WTC11 (cell line): ENCODE measurements around the gene MICAL2.

Experiments used
- ATF1 ChIP-seq: sonication (generic); formaldehyde crosslinking; IDR thresholded peaks from 2 replicates; pipeline ENCODE4 v1.8.1; 2023; ENCODE audit warnings: mild to moderate bottlenecking, moderate library complexity, missing genetic modification reagents
- IRF1 ChIP-seq: sonication (generic); formaldehyde crosslinking; IDR thresholded peaks from 2 replicates; pipeline ENCODE4 v1.8.0; 2023; ENCODE audit warnings: missing genetic modification reagents
- NFE2L1 ChIP-seq: sonication (generic); formaldehyde crosslinking; IDR thresholded peaks from 2 replicates; pipeline ENCODE4 v1.8.1; 2023; ENCODE audit warnings: missing genetic modification reagents
- NFYB ChIP-seq: sonication (generic); formaldehyde crosslinking; conservative IDR thresholded peaks from 2 replicates; pipeline ENCODE4 v1.8.0; 2022; ENCODE audit warnings: low read depth, missing genetic modification reagents
- NR2C2 ChIP-seq: sonication (generic); formaldehyde crosslinking; IDR thresholded peaks from 2 replicates; pipeline ENCODE4 v1.8.0; 2022; ENCODE audit warnings: mild to moderate bottlenecking, missing genetic modification reagents
- PREB ChIP-seq: sonication (generic); formaldehyde crosslinking; IDR thresholded peaks from 2 replicates; pipeline ENCODE4 v1.8.1; 2022; ENCODE audit warnings: mild to moderate bottlenecking, missing genetic modification reagents, moderate library complexity, borderline replicate concordance
- SP1 ChIP-seq: sonication (generic); formaldehyde crosslinking; conservative IDR thresholded peaks from 2 replicates; pipeline ENCODE4 v1.8.1; 2022; ENCODE audit warnings: missing genetic modification reagents
- TEAD4 ChIP-seq: sonication (generic); formaldehyde crosslinking; IDR thresholded peaks from 2 replicates; pipeline ENCODE4 v1.8.0; 2022; ENCODE audit warnings: mild to moderate bottlenecking, missing genetic modification reagents
- TF ChIP-seq, protein P1 (sequence below): sonication (generic); formaldehyde crosslinking; IDR thresholded peaks from 2 replicates; pipeline ENCODE4 v1.8.0; 2022; ENCODE audit warnings: mild to moderate bottlenecking, missing genetic modification reagents
- TF ChIP-seq, protein P2 (sequence below): fragments of 200-600 bp; IDR thresholded peaks from 2 replicates; pipeline ENCODE4 v1.8.0; 2022; ENCODE audit warnings: antibody characterized with exemption
- TF ChIP-seq, protein P3 (sequence below): sonication (generic); formaldehyde crosslinking; IDR thresholded peaks from 2 replicates; pipeline ENCODE4 v1.8.1; 2023; ENCODE audit warnings: mild to moderate bottlenecking, missing genetic modification reagents, moderate library complexity
- TF ChIP-seq, protein P4 (sequence below): sonication (generic); formaldehyde crosslinking; IDR thresholded peaks from 2 replicates; pipeline ENCODE4 v1.8.1; 2022; ENCODE audit warnings: low read depth, missing genetic modification reagents, borderline replicate concordance
- TF ChIP-seq, protein P5 (sequence below): sonication (generic); formaldehyde crosslinking; IDR thresholded peaks from 2 replicates; pipeline ENCODE4 v1.8.0; 2022; ENCODE audit warnings: mild to moderate bottlenecking, missing genetic modification reagents

DNA sequence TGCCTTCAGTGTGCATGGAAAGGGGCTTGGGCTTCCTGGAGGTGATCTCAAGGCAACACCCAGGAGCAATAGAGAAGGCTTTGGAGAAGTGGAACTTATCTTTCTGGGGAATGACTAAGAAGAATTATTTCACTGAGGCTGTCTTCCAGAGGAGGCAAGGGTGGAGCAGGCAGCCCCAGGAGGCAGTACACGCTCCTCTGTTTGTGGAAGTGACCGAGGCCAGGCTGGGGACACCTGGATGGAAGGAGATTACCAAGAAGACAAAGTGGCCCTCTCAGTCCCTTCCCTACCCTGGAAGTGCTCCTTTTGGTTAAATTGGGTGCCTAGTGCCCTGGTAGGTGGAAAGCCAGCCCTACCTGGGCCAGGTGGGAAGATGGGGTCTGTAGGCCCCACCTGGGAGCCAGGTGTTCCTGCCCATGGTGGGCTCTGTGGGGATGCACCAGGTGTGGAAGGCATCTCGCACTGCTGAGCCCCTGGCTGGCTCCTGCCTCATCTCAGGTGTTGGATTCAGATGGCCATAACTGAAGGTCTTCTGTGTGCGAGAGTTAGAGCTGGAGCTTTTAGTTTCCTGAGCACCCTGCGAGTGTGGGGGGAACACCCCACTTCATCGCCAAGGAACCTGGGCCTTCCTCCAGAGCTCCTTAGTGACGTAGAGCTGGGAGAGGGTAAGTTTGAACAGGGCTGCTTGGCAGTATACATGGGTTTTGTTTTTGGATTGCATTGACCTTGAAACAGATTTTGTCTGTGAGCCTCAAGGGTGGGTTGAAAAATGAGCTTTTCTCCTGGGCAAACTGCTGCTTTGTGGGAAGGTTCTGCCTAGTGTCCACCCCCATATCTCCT is 46.1 kb downstream of the MICAL2 start:
- TF ChIP-seq, protein P1, sequence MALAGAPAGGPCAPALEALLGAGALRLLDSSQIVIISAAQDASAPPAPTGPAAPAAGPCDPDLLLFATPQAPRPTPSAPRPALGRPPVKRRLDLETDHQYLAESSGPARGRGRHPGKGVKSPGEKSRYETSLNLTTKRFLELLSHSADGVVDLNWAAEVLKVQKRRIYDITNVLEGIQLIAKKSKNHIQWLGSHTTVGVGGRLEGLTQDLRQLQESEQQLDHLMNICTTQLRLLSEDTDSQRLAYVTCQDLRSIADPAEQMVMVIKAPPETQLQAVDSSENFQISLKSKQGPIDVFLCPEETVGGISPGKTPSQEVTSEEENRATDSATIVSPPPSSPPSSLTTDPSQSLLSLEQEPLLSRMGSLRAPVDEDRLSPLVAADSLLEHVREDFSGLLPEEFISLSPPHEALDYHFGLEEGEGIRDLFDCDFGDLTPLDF: no peak
- TF ChIP-seq, protein P2, sequence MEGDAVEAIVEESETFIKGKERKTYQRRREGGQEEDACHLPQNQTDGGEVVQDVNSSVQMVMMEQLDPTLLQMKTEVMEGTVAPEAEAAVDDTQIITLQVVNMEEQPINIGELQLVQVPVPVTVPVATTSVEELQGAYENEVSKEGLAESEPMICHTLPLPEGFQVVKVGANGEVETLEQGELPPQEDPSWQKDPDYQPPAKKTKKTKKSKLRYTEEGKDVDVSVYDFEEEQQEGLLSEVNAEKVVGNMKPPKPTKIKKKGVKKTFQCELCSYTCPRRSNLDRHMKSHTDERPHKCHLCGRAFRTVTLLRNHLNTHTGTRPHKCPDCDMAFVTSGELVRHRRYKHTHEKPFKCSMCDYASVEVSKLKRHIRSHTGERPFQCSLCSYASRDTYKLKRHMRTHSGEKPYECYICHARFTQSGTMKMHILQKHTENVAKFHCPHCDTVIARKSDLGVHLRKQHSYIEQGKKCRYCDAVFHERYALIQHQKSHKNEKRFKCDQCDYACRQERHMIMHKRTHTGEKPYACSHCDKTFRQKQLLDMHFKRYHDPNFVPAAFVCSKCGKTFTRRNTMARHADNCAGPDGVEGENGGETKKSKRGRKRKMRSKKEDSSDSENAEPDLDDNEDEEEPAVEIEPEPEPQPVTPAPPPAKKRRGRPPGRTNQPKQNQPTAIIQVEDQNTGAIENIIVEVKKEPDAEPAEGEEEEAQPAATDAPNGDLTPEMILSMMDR: no peak
- TF ChIP-seq, protein P3, sequence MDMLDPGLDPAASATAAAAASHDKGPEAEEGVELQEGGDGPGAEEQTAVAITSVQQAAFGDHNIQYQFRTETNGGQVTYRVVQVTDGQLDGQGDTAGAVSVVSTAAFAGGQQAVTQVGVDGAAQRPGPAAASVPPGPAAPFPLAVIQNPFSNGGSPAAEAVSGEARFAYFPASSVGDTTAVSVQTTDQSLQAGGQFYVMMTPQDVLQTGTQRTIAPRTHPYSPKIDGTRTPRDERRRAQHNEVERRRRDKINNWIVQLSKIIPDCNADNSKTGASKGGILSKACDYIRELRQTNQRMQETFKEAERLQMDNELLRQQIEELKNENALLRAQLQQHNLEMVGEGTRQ: no peak
- TF ChIP-seq, protein P4, sequence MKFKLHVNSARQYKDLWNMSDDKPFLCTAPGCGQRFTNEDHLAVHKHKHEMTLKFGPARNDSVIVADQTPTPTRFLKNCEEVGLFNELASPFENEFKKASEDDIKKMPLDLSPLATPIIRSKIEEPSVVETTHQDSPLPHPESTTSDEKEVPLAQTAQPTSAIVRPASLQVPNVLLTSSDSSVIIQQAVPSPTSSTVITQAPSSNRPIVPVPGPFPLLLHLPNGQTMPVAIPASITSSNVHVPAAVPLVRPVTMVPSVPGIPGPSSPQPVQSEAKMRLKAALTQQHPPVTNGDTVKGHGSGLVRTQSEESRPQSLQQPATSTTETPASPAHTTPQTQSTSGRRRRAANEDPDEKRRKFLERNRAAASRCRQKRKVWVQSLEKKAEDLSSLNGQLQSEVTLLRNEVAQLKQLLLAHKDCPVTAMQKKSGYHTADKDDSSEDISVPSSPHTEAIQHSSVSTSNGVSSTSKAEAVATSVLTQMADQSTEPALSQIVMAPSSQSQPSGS (CRISPR knock-in tag): no peak
- TF ChIP-seq SP1 (CRISPR knock-in tag): no peak
- TF ChIP-seq PREB: no peak
- TF ChIP-seq, protein P5, sequence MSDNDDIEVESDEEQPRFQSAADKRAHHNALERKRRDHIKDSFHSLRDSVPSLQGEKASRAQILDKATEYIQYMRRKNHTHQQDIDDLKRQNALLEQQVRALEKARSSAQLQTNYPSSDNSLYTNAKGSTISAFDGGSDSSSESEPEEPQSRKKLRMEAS (CRISPR knock-in tag): no peak
- no peak for TF ChIP-seq NR2C2
- TF ChIP-seq ATF1 (CRISPR knock-in tag): no peak
- no peak for TF ChIP-seq NFYB
- no peak for TF ChIP-seq IRF1 (CRISPR knock-in tag)
- TF ChIP-seq TEAD4: no peak
- TF ChIP-seq NFE2L1: no peak
